NCI-H526 (cell line): Measurements from ENCODE around the gene HELZ.
"Not testable (repeated sequence)": the region's sequence is repeated elsewhere in the genome, so short reads cannot be mapped to it uniquely, and the experiment has no call there.

Source experiments
- DNase-seq, 2 experiments: peaks; one replicate each; lab custom pipeline; 2025; lab: John Stamatoyannopoulos, UW

HELZ gene

DNA sequence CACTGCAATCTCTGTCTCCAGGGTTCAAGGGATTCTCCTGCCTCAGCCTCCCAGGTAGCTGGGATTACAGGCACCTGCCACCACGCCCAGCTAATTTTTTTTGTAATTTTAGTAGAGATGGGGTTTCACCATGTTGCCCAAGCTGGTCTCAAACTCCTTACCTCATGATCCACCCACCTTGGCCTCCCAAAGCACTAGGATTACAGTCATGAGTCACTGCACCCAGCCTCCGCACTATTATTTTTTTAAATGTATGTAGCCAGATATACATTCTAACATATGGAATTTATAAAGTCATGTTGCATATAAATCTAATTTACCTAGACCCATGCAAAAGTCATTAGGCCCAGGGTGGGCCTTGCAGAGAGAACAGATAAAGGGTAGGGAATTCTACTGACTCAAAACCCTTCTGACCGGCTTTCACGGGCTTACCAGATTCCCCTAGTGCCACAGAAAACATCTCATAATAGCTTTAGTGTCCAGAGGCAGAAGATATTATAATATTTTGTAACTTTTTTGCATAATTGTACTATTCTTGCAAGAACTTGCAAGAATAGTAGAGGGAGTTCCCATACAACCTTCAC lies 20.5 kb upstream of the HELZ start:
- DNase-seq: no peak

GRCh38 chr17:67262435-67263117 lies 17.6 kb upstream of the HELZ start:
- DNase-seq: no peak

GRCh38 chr17:67260170-67260987 lies 15.4 kb upstream of the HELZ start:
- no peak for DNase-seq

- DNase-seq: no peak
These were observed 13.9 kb upstream of the HELZ start for GRCh38 chr17:67258821-67259468.

DNA sequence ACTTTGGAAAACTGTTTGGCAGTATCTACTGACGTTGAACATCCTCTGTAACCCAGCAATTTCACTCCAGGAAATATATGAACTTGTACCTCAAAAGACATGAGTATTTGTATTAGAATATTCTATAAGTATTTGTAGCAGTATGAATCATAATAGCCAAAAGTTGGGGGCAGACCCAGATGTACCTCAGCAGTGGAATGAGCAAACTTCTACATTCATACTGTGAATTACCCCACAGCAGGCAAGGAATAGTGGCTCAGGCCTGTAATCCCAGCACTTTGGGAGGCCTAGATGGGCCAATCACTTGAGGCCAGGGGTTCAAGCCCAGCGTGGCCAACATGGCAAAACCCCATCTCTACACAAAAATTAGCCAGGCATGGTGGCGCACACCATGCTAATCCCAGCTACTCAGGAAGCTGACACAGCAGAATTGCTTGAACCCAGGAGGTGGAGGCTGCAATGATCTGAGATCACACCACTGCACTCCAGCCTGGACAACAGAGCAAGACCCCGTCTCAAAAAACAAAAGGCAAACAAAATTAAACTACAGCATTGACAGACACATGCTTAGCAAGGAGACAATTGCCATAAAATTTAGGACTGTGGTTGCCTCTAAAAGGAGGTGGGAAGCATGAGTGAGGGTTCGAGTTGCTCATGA lies 11.2 kb upstream of the HELZ start:
- no peak for DNase-seq

DNA sequence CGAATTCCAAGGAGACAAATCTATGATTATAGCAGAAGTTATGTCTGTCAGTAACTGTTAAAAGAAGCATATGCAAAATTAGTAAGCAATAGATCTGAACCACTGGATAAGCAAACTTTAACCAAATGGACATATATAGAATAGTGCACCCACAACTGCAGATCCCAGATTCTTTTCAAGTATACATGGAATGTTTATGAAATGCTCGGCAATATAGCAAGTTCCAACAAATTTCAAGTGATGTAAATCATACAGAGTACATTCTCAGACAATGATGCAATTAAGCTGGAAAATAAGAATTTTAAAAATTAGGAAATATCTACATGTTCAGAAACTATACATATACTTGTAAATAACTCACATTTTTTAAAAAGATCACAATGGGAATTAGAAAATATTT lies 8.4 kb upstream of the HELZ start:
- DNase-seq: no peak

DNA sequence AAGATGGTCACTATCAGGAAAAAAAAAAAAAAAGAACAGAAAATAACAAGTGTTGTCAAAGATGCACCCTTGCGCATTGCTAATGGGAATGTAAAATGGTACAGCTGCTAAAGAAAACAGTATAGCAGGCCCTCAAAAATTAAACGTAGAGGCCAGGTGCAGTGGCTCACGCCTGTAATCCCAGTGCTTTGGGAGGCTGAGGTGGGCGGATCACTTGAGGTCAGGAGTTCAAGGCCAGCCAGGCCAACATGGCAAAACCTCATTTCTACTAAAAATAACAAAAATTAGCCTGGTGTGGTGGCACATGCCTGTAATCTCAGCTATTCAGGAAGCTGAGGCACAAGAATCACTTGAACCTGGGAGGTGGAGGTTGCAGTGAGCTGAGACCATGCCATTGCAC lies 6.6 kb upstream of the HELZ start:
- not testable (repeated sequence) for DNase-seq

DNA sequence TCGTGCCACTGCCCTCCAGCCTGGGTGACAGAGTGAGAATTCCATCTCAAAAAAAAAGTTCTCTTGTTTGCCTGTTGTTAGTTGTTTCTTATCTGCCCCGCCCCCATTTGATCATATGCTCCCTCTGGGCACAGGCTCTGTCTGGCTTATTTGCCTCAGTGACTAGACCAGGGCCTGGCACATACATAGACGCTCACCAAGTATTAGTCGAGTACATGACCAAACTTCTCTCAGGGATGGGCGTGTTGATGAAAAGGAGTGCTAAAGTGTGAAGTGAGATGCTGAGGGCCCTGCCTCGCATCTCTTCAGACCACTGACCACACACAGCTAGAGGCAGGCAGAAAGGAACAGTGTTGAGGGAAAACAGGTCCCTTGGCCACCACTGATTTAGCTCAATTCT lies 3.3 kb upstream of the HELZ start:
- DNase-seq: no peak

- DNase-seq: no peak
These were observed 2.5 kb upstream of the HELZ start for GRCh38 chr17:67247416-67247900.

- DNase-seq: peak in 1 of 2 experiments; percentile 49
These were observed 1.8 kb upstream of the HELZ start for GRCh38 chr17:67246653-67247415.

DNA sequence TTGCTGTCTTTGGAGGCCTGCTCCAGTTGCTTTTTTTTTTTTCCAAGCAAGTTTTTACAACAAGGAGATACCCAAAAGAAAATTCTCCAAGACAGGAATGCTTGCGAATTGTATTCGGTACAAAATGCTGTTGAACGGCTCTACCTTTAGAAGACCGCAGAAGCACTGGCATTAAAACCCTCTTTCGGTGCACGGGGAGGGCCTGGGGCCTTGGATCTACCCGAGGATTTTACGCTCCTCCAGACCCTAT lies 1.3 kb upstream of the HELZ start:
- DNase-seq: no peak

DNA sequence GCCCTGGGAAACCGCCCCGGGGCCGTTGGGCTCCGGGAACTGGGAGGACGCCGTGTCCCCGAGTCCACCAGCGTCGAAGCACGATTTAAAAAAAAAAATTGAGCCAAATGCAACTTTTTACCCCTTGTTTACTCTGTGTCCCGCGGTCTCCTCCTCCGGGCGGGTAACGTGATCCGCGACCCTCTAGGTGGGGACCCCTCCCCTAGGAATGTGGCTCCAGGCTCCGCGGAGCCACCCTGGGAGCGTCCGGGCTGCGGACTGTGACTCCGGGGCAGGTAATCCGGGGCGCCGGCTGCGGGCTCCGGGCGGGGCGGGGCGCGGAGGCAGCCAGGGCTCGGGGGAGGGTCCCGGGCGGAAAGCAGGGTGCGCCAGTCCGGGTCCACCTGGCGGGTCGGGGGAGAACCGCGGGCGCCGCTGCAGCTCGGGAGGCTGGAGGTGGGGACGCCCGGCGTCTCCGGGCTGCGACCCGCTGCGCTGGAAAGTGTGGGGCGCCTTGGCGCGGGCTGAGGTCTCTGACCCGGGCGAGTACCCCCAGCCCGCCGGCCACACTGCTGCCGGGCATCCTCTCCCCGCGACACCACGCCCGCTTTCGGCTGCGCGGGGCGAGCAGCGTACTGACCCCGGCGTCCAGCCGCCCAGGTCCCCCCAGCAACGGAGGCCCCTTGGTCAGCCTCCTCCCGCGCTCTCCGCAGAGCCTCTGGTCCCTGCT lies 852 bp upstream of the HELZ start:
- DNase-seq: peak in 1 of 2 experiments; percentile 67

- DNase-seq: peak in 1 of 2 experiments; percentile 58
These were observed 444 bp downstream of the HELZ start for GRCh38 chr17:67244431-67245072.

GRCh38 chr17:67243284-67243683 lies 1.7 kb downstream of the HELZ start:
- DNase-seq: no peak

DNA sequence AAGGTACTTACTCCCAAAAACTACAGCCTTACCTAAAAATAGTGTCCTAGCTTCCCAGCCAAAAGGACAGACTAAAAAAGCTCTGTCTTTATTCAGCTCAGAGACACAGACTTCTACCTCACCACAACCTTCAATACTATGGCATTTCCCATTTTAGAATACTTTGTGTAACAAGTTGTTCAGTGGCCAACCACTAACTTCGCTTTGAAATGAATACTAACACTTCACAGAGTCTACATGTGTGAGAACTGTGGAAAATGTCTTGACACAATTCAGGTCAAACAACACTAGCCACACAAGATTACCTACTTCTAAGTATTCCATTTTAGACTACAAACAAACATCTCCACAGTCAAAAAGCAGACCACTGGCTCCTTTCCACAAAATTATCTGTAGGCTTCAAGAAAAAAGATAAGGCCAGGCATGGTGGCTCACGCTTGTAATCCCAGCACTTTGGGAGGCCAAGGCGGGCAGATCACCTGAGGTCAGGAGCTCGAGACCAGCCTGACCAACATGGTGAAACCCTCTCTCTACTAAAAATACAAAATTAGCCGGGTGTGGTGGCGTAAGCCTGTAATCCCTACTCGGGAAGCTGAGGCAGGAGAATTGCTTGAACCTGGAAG lies 3.2 kb downstream of the HELZ start:
- DNase-seq: no peak

DNA sequence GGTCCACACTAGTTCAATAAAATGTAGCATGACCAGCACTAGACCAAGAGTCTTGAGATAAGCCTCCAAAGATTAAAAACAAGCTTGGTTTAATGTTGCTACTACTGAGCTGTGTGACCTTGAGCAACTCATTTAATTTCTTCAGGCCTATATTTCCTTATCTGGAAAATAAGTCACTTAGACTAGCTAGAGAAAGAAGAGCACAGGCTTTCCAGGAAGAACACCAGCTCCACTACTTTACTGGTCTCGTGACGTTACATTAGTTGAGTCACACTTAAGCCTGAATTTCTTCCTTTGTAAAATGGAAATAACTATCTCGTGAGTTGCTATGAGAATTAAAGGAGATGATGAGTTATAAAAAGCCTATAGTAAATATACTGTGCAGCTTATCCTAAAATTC lies 5.4 kb downstream of the HELZ start:
- DNase-seq: no peak

- no peak for DNase-seq
These were observed 6.0 kb downstream of the HELZ start for GRCh38 chr17:67238991-67239390.

DNA sequence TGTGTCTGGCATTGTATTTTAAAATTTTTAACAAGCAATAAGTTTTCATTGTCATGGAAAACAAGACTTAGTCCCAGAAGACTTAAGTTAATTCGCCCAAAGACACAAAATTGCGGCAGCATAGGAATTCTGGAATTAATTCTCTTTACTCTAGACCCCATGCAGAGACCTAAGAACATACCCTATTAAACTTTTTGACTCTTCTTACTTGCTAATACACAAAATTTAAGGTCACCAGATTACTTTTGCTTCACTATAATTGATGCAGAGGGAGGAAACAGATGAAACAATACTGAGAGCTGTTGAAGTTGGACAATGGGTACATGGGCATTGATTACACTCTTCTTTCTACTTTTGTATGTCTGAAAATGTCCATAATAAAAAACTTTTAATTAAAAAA lies 12.6 kb downstream of the HELZ start:
- no peak for DNase-seq

DNA sequence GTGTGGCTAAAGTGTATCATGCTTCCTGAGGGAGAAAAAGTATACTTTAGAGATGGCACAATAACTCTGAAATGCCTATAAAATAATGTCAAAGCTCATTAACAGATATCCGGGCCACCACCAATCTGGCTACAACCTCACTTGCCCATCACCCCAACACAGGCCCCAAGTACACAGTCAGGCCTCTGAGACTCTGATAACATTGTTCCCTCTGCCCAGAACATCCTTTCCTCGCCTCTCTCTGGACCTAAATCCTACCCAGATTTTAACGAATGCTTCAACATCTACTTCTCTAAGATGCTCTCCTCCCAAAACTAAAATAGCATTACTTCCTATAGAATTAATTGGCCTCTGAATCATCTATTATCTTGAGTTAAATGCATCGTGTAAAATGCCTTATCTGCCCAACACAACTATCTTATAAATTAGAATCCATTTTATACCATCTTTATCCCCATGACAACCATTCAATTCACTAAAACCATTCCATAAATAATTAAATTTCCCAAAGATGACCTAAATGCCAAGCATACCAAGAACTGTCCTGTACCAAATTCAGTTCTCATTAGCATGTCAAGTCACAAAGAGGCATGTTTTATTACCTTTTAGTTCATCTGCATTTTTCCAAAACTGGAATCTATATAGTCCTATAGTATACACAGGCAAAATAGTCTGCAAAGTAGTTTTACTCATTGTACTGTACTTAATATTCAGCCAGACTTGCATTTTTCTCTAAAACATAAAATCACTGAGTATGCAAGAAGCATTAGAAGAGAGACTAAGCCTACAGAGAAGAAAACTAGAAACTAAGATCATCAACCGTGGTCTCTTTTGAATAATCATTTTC lies 15.7 kb downstream of the HELZ start:
- no peak for DNase-seq
